Inferior parietal cortex (tissue), 1 donor: Measurements from ENCODE around the gene RAD9A.
"Not testable (repeated sequence)": the region's sequence is repeated elsewhere in the genome, so short reads cannot be mapped to it uniquely, and the experiment has no call there.

Source experiments
- DNase-seq: peaks from one replicate; pipeline ENCODE4 v3.0.0-alpha.2; 2016; ENCODE audit errors: extremely low spot score

RAD9A gene

GRCh38 chr11:67427364-67427859, 35.6 kb downstream of the RAD9A start:
- DNase-seq, result not testable (repeated sequence)

- peak; percentile 99 for DNase-seq
These were observed 36.5 kb downstream of the RAD9A start, which contains the start of gene RPS6KB2 for GRCh38 chr11:67428052-67429001. RPS6KB2 (plus strand) TSS chr11:67428494; CDS start chr11:67428546, 52 bp downstream.

GRCh38 chr11:67429038-67429668, 37.4 kb downstream of the RAD9A start:
- DNase-seq, result no peak

DNA sequence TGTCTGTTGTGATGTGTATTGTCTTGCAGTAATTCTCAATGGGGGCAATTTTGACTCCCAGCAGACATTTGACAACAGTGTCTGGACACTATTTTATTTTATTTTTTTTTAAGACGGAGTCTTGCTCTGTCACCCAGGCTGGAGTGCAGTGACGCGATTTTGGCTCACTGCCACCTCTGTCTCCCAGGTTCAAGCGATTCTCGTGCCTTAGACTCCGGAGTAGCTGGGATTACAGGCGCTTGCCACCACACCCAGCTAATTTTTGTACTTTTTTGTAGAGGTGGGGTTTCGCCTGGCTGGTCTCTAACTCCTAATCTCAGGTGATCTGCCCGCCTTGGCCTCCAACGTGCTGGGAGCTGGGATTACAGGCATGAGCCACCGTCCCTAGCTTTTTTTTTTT, 37.9 kb downstream of the RAD9A start:
- DNase-seq, result no peak

GRCh38 chr11:67431346-67432249, 39.8 kb downstream of the RAD9A start:
- DNase-seq, result no peak

DNA sequence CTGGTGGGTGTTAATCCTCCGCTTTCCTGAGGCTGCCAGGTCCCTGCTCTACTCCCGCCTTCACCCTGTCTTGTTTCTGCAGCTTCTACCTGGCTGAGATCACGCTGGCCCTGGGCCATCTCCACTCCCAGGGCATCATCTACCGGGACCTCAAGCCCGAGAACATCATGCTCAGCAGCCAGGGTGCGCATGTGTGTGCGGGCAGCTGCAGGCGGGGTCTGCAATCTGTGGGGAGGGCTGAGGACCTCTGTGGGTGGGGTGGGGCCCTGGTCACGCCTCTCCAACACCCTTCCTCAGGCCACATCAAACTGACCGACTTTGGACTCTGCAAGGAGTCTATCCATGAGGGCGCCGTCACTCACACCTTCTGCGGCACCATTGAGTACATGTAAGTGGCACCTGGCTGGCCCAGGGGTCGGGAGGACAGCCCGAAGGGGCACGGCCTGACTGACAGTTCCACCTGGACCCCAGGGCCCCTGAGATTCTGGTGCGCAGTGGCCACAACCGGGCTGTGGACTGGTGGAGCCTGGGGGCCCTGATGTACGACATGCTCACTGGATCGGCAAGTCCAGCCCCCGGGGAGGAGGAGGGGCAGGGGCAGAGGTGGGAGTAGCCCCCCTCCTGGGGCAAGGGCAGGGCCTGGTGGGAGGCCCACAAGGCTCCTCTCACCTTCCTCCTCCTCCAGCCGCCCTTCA, 41.0 kb downstream of the RAD9A start:
- no peak for DNase-seq

DNA sequence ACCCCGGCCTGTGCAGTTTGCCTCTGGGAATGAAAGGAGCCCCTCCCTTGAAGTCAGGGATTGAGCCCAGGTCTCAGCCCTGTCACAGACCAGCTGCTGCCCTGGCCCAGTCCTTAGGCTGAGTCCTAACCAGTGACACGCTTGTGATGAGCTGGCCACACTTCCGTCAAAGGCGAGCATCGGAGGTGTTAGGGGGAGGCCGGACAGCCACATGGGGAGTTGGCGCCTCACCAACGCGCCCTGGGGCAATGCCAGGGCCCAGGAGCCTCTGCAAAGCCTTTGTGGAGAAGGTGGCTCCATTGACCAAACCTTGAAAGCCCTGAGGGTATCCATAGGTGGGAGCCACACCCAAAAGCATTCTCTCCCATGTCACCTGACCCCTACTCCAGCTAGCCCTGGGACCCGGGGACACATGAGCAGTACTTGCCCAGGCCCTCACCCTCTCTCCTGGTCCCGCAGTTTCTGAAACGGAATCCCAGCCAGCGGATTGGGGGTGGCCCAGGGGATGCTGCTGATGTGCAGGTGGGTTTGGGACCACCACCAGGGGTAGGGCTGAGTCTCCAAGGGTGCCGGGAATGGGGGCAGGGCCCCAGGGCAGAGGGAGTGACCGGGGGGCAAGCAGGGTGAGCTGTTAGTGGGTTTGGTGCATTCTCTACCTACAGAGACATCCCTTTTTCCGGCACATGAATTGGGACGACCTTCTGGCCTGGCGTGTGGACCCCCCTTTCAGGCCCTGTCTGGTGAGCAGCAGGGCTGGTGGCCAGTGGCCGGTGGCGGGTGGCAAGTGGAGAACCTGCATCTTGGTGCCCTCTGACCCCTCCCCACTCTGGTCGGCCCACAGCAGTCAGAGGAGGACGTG, 42.0 kb downstream of the RAD9A start:
- DNase-seq, result no peak

GRCh38 chr11:67434395-67434881, 42.7 kb downstream of the RAD9A start:
- no peak for DNase-seq

DNA sequence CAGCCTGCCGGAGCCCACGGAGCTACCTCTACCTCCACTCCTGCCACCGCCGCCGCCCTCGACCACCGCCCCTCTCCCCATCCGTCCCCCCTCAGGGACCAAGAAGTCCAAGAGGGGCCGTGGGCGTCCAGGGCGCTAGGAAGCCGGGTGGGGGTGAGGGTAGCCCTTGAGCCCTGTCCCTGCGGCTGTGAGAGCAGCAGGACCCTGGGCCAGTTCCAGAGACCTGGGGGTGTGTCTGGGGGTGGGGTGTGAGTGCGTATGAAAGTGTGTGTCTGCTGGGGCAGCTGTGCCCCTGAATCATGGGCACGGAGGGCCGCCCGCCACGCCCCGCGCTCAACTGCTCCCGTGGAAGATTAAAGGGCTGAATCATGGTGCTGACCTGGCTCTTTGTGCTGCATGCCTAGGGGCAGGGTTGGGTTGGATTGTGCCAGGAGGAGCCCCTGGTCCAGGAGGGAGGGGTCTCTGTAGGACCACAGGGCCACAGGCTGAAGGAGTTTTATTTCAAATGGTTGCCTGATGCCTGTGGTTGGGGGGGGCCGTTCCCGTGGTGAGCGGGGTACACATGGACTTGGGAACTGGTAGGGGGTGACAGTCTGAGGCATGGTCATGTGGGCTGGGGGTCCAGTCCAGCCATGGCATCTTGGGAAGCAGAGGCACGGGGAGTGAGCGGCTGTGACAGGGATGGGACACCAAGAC, 43.4 kb downstream of the RAD9A start:
- no peak for DNase-seq

DNA sequence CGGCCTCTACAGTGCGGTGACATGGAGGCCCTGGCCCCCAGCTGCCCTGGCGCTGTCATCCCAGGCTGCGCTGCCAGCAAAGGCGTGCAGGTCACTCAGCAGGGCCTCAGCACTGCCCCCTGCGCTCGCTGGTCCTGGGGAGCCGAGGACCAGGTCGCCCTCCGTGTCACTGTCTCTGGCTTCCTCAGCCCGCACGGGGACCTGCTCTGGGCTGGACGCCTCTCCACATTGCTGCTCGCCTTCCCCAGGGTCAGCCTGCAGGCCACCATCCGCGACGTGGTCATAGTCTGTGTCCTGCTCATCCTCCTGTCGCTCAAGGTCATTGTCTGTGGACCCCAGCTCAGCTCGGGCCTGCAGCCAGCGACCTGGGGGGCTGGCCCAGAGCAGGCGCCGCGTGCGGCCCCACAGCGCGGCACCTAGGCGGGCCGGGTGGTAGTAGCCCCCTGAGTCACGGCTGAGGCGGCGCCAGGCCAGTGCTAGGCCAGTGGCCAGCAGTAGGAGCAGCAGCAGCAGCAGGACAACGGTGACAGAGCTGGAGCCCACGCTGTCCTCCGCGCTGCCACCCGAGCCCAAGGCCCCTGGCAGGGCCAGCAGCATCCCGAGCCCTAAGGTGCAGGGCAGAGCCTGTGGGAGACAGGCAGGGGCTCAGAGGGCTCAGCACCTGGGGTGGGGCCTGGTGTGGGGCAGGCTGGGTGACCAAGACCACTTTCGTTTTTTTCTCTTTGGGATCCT, 44.1 kb downstream of the RAD9A start:
- DNase-seq, result no peak

DNA sequence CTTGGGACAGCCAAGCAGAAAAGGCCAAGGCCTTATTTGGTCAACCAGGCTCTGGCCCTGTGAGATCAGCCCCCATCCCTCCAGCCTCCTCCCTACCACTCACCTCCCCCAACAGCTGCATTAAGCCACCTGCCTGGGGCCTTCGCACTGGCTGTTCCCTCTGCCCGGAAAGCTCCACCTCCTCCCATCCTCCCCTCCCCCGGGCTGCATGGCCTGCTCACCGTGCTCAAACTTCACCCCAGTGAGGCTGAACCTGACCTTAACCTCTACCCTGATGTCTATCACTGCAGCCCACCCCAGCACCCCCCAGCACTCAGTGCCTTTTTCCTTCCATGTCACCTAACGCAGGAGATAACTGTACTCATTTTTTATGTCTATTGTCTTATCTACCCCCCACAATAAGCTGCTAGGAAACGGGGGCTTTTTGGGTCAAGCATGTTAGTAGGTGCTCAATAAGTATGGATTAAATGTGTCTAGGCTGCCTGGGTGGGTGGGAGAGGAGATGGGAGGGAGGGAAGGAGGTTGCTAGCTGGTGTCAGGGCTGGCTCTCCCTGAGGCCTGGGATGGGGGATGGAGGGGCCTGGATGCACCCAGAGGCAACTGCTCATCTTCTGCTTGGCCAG, 44.8 kb downstream of the RAD9A start:
- no peak for DNase-seq

DNA sequence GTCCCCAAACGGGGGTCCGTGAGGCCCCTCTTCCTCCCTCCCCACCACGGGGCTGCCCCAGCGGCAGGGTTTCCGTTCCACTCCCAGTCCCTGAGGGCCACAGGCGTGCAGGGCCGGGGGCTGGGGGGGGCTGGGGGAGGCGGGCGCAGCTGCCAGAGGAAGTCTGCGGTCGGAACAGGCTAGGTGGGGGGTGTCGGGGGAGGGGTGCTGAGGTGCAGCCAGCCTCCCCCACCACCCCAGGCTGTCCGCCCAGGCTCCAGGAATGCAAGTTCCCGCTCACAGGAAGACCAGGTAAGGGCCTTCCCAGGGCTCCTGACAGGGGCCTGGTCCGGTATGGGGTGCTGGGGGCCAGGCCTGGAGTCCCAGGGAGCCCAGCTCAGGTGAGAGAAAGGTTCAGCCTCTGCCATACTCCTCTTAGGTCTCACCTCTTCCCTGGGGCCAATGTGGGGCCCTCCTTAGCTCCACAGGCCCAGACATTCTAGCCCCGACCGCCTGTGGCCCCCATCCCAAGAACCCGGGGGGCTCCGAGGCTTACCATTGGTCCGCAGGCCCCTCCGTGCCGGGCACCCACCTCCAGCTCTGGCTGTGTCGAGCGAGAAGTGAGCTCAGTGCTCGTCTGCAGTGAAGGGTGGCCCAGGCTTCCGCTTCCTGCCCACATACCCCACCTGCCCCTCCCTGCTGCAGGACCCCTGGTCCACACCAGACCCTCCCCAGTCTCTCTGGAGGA, 45.5 kb downstream of the RAD9A start, which contains the start of gene PTPRCAP:
Gene PTPRCAP (minus strand): TSS at position 601 of the 727 bp plus-strand sequence. CDS start 63 bp downstream, at position 538.
- DNase-seq, result no peak

DNA sequence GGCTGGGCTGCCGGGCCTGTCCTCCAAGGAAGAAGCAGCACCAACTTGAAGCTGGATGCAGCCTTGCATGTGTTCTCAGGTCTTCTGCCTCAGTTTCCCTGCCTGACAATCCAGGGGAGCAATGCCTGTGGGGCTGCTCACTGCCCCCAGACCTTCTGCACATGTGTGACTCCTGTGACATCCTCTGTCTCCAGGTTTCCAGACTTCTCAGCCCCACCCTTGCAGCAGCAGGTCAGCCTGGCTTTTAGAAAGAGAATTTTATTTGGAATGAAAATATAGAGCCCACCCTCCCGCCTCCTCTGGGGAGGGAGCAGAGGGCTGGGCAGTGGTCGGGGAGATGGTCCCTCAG, 46.0 kb downstream of the RAD9A start:
- DNase-seq, result no peak

DNA sequence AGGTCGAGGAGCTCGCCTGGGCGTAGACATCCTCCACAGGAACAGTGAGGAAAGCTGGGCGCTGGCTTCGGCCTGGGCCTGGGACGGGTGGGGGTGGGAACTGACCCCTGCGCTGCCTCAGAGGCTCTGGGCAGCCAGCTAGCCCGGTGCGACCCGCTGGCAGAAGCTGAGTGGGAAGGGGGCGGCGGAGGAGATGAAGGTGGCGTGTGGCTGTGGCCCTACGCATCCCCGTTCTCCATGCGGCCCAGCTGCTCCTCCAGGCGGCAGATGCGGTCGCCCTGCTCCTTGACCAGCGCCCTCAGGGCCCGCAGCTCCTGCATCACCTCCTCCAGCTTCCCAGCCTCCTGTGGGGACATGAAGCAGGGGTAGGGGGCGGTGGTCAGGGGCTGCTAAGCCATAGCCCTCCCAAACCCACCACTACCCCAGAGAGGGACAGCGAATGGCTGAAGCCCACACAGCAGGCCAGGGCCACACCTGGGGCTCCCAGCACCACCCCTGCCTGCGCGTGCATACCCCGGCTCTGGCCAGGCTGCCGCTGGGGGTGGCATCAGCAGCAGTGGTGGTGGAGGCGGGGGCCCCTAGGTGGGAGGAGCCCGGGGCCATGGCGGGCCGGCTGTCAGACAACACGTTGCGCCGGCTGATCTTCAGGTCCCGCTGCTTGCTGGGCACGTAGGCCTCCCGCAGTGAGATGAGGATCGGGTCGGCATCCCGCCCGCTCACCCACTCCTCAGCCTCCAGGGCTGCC, 46.5 kb downstream of the RAD9A start:
- no peak for DNase-seq

GRCh38 chr11:67439321-67440228, 47.8 kb downstream of the RAD9A start:
- no peak for DNase-seq
